ENCODE data around the gene EYA4. TPM values are rescaled to one million over a fixed set of nuclear protein-coding genes. Genes with fewer than 3 reads are reported as not detected.

Gene EYA4
- total RNA-seq, 4 donors from 2014 or later: 1.4 to 3.1 (median 1.6) TPM

GRCh38 chr6:133504158-133504557, 263.0 kb downstream of the EYA4 start:
- no peaks in the 10 kb centered on the region for H3K36me3 ChIP-seq
- WGBS, 2 donors (ENCODE audit: low coverage in 1 of 2): 90 to 95% methylated on average over 6 of the region's 6 CpGs
- TF ChIP-seq CTCF (IDR thresholded peaks at IDR 0.05) (no peak), POLR2A (IDR thresholded peaks at IDR 0.05) (no peak), POLR2AphosphoS5 (IDR thresholded peaks at IDR 0.05) (no peak), EP300 (IDR thresholded peaks at IDR 0.05) (no peak)
- no peak overlapping the region for H3K4me3 ChIP-seq
- no peak for ATAC-seq
- H3K27me3 ChIP-seq: no peaks in the 10 kb centered on the region
- H3K4me1 ChIP-seq: peaks cover 0 to 20% (median 3%) of the 10 kb centered on the region in 3 donors
- H3K27ac ChIP-seq: no peak overlapping the region
- no peaks in the 10 kb centered on the region for H3K9me3 ChIP-seq

GRCh38 chr6:133504761-133505160, 263.6 kb downstream of the EYA4 start:
- Histone ChIP-seq H3K36me3 (no peaks in the 10 kb centered on the region), H3K27me3 (no peaks in the 10 kb centered on the region), H3K4me3 (no peak overlapping the region), H3K27ac (no peak overlapping the region), H3K9me3 (no peaks in the 10 kb centered on the region), H3K4me1 (peaks cover 0 to 20% (median 3%) of the 10 kb centered on the region in 3 donors)
- WGBS, 2 donors (ENCODE audit: low coverage in 1 of 2): 57 to 66% methylated on average over 3 of the region's 3 CpGs
- ATAC-seq: no peak
- TF ChIP-seq POLR2AphosphoS5 (IDR thresholded peaks at IDR 0.05): no peak
- TF ChIP-seq EP300 (IDR thresholded peaks at IDR 0.05): no peak
- TF ChIP-seq POLR2A (IDR thresholded peaks at IDR 0.05): no peak
- TF ChIP-seq CTCF (IDR thresholded peaks at IDR 0.05): no peak

GRCh38 chr6:133505681-133506080, 264.5 kb downstream of the EYA4 start:
- peaks cover 0 to 20% (median 3%) of the 10 kb centered on the region in 3 donors for H3K4me1 ChIP-seq
- 81 to 90% methylated on average over 3 of the region's 3 CpGs for WGBS, 2 donors (ENCODE audit: low coverage in 1 of 2)
- no peak overlapping the region for H3K4me3 ChIP-seq
- no peak overlapping the region for H3K27ac ChIP-seq
- no peaks in the 10 kb centered on the region for H3K27me3 ChIP-seq
- H3K36me3 ChIP-seq: no peaks in the 10 kb centered on the region
- TF ChIP-seq CTCF (IDR thresholded peaks at IDR 0.05) (no peak), EP300 (IDR thresholded peaks at IDR 0.05) (no peak)
- no peak for ATAC-seq
- H3K9me3 ChIP-seq: no peaks in the 10 kb centered on the region

- Histone ChIP-seq H3K4me3 (no peak overlapping the region), H3K27me3 (peaks cover 2% of the 10 kb centered on the region), H3K9me3 (no peaks in the 10 kb centered on the region), H3K27ac (no peak overlapping the region), H3K36me3 (no peaks in the 10 kb centered on the region), H3K4me1 (no peaks in the 10 kb centered on the region)
- 36 to 41% methylated on average over 4 of the region's 4 CpGs for WGBS, 2 donors (ENCODE audit: low coverage in 1 of 2)
- TF ChIP-seq EP300 (IDR thresholded peaks at IDR 0.05): no peak
- peak; percentile 13 for TF ChIP-seq POLR2AphosphoS5 (IDR thresholded peaks at IDR 0.05)
- TF ChIP-seq CTCF (IDR thresholded peaks at IDR 0.05): peak; percentile 31 to 67 (median 52)
- no peak for TF ChIP-seq POLR2A (IDR thresholded peaks at IDR 0.05)
- no peak for ATAC-seq
Observed at GRCh38 chr6:133512410-133513016, 271.4 kb downstream of the EYA4 start.

- H3K4me1 ChIP-seq: no peaks in the 10 kb centered on the region
- H3K4me3 ChIP-seq: no peak overlapping the region
- no peaks in the 10 kb centered on the region for H3K27me3 ChIP-seq
- ATAC-seq: no peak
- WGBS, 2 donors (ENCODE audit: low coverage in 1 of 2): 78 to 86% methylated on average over 1 of the region's 1 CpG
- no peak for TF ChIP-seq POLR2A (IDR thresholded peaks at IDR 0.05)
- H3K36me3 ChIP-seq: no peaks in the 10 kb centered on the region
- H3K27ac ChIP-seq: no peak overlapping the region
- no peaks in the 10 kb centered on the region for H3K9me3 ChIP-seq
Observed at GRCh38 chr6:133523816-133524215, 282.7 kb downstream of the EYA4 start.
